IMR-90 (cell line): ENCODE measurements around the gene DNASE2.

Experiments
- CEBPB ChIP-seq: IDR thresholded peaks from 2 replicates; pipeline ENCODE4 v1.6.1; 2012; ENCODE audit warnings: low read depth, low read length, improper control_type of control experiment
- CTCF ChIP-seq: conservative IDR thresholded peaks from 2 replicates; pipeline ENCODE4 v1.5.1; 2012; ENCODE audit warnings: mild to moderate bottlenecking, low read depth, low read length, improper control_type of control experiment
- ELK1 ChIP-seq: fragments of 150-350 bp; IDR thresholded peaks from 2 replicates; pipeline ENCODE4 v1.6.1; 2016; ENCODE audit warnings: low read depth, mild to moderate bottlenecking, low read length, moderate library complexity, borderline replicate concordance
- MAFK ChIP-seq: IDR thresholded peaks from 2 replicates; pipeline ENCODE4 v1.6.1; 2012; ENCODE audit warnings: low read depth, low read length, improper control_type of control experiment
- MXI1 ChIP-seq: IDR thresholded peaks from 2 replicates; pipeline ENCODE4 v1.6.1; 2012; ENCODE audit warnings: low read depth, mild to moderate bottlenecking, low read length, moderate library complexity, borderline replicate concordance
- NFE2L2 ChIP-seq: fragments of 150-350 bp; IDR thresholded peaks from 2 replicates; pipeline ENCODE4 v1.6.1; 2016; ENCODE audit warnings: low read depth, mild to moderate bottlenecking, low read length
- POLR2A ChIP-seq: IDR thresholded peaks from 2 replicates; pipeline ENCODE4 v1.6.1; 2012; ENCODE audit warnings: mild to moderate bottlenecking, low read depth, low read length
- RAD21 ChIP-seq: IDR thresholded peaks from 2 replicates; pipeline ENCODE4 v1.6.1; 2012; ENCODE audit warnings: low read length, improper control_type of control experiment
- RFX5 ChIP-seq: IDR thresholded peaks from 2 replicates; pipeline ENCODE4 v1.8.0; 2012; ENCODE audit warnings: low read depth, mild to moderate bottlenecking, low read length, moderate library complexity
- USF2 ChIP-seq: fragments of 150-350 bp; IDR thresholded peaks from 2 replicates; pipeline ENCODE4 v1.6.1; 2017; ENCODE audit warnings: mild to moderate bottlenecking, antibody characterized with exemption, low read length, low read depth

GRCh38 chr19:12842511-12842910 lies 38.7 kb downstream of the DNASE2 start:
- TF ChIP-seq POLR2A (no peak), CTCF (no peak), RFX5 (no peak), RAD21 (no peak), USF2 (no peak), ELK1 (no peak), MXI1 (no peak), NFE2L2 (no peak), CEBPB (no peak), MAFK (no peak)
